Upper lobe of left lung (tissue), 4 donors: Measurements from ENCODE around the gene DRGX.

Experiments
- CTCF ChIP-seq, 6 experiments: fragments of 450-650 bp in 4 of 6; fragments of 200-600 bp in 2 of 6; sonication (generic) in 2 of 6; IDR thresholded peaks; one replicate each; pipeline ENCODE4 v1.5.1; 2016 to 2019; ENCODE audit warnings: antibody characterized with exemption in 6 of 6
- POLR2A ChIP-seq, 4 donors: fragments of 450-650 bp; IDR thresholded peaks; one replicate each; pipeline ENCODE4 v1.5.1; 2016 to 2017; ENCODE audit warnings: antibody characterized with exemption in 4 of 4, mild to moderate bottlenecking in 2 of 4
- POLR2AphosphoS5 ChIP-seq, 2 donors: sonication (generic); formaldehyde crosslinking; IDR thresholded peaks; one replicate each; pipeline ENCODE4 v1.5.1; 2017; ENCODE audit warnings: antibody characterized with exemption in 2 of 2

GRCh38 chr10:49368256-49368655, 27.6 kb downstream of the DRGX start:
- TF ChIP-seq POLR2A (IDR thresholded peaks at IDR 0.05) (no peak), CTCF (IDR thresholded peaks at IDR 0.05) (no peak), POLR2AphosphoS5 (IDR thresholded peaks at IDR 0.05) (no peak)
